Nucleus accumbens (tissue), 56 donors: ENCODE results near the gene PEX1.
A peak's percentile ranks its signal among the peaks of the same experiment; 100 is the strongest.
"Not testable (repeated sequence)": the region's sequence is repeated elsewhere in the genome, so short reads cannot be mapped to it uniquely, and the experiment has no call there.

Source experiments
- DNase-seq, 56 donors: peaks; one replicate each; lab custom pipeline; 2025; lab: John Stamatoyannopoulos, UW

Gene PEX1

GRCh38 chr7:92462560-92462959 lies 65.8 kb downstream of the PEX1 start:
- no peak for DNase-seq

- DNase-seq: peak in 12 of 56 donors; percentile 0 to 31 (median 4)
These were observed 67.0 kb downstream of the PEX1 start for GRCh38 chr7:92461027-92462003.

- no peak for DNase-seq
These were observed 67.8 kb downstream of the PEX1 start for GRCh38 chr7:92460510-92460909.

GRCh38 chr7:92460109-92460508 lies 68.2 kb downstream of the PEX1 start:
- no peak for DNase-seq

- no peak for DNase-seq
These were observed 72.1 kb downstream of the PEX1 start for GRCh38 chr7:92456236-92456635.

GRCh38 chr7:92451645-92452044 lies 76.7 kb downstream of the PEX1 start:
- DNase-seq: no peak

- DNase-seq: peak in 44 of 56 donors; percentile 0 to 69 (median 25)
These were observed 80.0 kb downstream of the PEX1 start for GRCh38 chr7:92448205-92448747.

- DNase-seq: peak; percentile 37 to 94 (median 88)
These were observed 80.7 kb downstream of the PEX1 start, which contains the start of gene GATAD1 for GRCh38 chr7:92447345-92448204. Gene GATAD1 (plus strand): TSS chr7:92447482. CDS start chr7:92447730, 248 bp downstream.

GRCh38 chr7:92446869-92447344 lies 81.4 kb downstream of the PEX1 start:
- peak in 6 of 56 donors; percentile 32 to 51 (median 35) for DNase-seq

GRCh38 chr7:92442720-92443119 lies 85.6 kb downstream of the PEX1 start:
- DNase-seq: not testable (repeated sequence)

GRCh38 chr7:92437956-92438491 lies 90.3 kb downstream of the PEX1 start:
- DNase-seq: no peak
